Vagina (tissue), 2 donors: ENCODE data around the gene MAN1C1. TPM values are rescaled to one million over a fixed set of nuclear protein-coding genes. Genes with fewer than 3 reads are reported as not detected.

Source experiments
- DNase-seq, 2 donors: peaks; one replicate each; pipeline ENCODE4 v3.0.0-alpha.2; 2017; ENCODE audit errors: extremely low spot score in 2 of 2
- H3K27ac ChIP-seq: fragments of 200-600 bp; sonication (generic); one replicate; pipeline ENCODE4 v1.5.1; 2019
- H3K27me3 ChIP-seq: fragments of 200-600 bp; sonication (generic); one replicate; pipeline ENCODE4 v1.5.1; 2019
- H3K36me3 ChIP-seq, 2 donors: fragments of 200-600 bp; sonication (generic); one replicate each; pipeline ENCODE4 v1.5.1; 2017 to 2019
- H3K4me1 ChIP-seq: fragments of 200-600 bp; sonication (generic); one replicate; pipeline ENCODE4 v1.5.1; 2019
- H3K4me3 ChIP-seq, 2 donors: fragments of 200-600 bp; sonication (generic); 1 replicate in 1 of 2; 2 replicates in 1 of 2; pipeline ENCODE4 v1.5.1; 2016 to 2019
- H3K9me3 ChIP-seq: fragments of 200-600 bp; sonication (generic); one replicate; pipeline ENCODE4 v1.5.1; 2019
- POLR2A ChIP-seq, 2 donors: fragments of 450-650 bp; IDR thresholded peaks; one replicate each; pipeline ENCODE4 v1.6.1; 2017; ENCODE audit warnings: antibody characterized with exemption in 2 of 2, mild to moderate bottlenecking in 2 of 2, moderate library complexity in 2 of 2
- POLR2AphosphoS5 ChIP-seq, 2 donors: sonication (generic); formaldehyde crosslinking; IDR thresholded peaks; one replicate each; pipeline ENCODE4 v1.9.0; 2017; ENCODE audit warnings: antibody characterized with exemption in 2 of 2, mild to moderate bottlenecking in 2 of 2, low read depth in 1 of 2; ENCODE audit not compliant: insufficient read depth in 1 of 2
- intact Hi-C: fragments of 100-400 bp; cut with DNase I; formaldehyde crosslinking; loops from one replicate; pipeline ENCODE4 v1.15.1; 2023
- total RNA-seq: library from RNA; depleted of rRNA; stranded (reverse); fragments of >200 nt; gene quantifications from one replicate; pipeline ENCODE4 v1.2.3, GENCODE V29; 2016
- TF ChIP-seq, protein P1 (sequence below), 3 experiments: fragments of 450-650 bp in 2 of 3; fragments of 200-600 bp in 1 of 3; sonication (generic) in 1 of 3; IDR thresholded peaks; one replicate each; pipeline ENCODE4 v1.5.1; 2017 to 2019; ENCODE audit warnings: antibody characterized with exemption in 3 of 3, mild to moderate bottlenecking in 2 of 3, moderate library complexity in 2 of 3

MAN1C1 gene
- total RNA-seq, 1 donor from 2014 or later: 31.4 TPM

DNA sequence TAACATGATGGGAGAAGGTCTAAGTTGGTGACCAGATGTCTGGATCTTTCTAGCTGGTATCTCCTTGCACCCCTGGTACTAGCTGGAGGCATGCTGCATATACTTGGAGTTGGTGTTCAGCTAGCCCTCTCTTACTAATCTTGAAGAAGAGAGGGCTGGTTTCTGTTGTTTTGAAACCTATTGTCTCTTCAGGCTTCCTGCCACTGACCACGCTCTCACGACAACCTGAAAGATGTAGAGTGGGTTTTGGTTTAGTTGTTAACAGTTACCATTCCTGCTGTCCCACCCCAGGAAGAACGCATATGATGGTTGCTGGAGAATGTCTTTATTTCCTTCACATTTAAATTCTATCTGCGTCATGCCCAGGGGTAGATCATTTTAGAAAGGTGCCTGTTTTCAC, 3.6 kb downstream of the MAN1C1 start:
- intact Hi-C loops: no loop called here
- no peak for DNase-seq
- H3K27ac ChIP-seq: peak overlapping the region; percentile 82
- peak overlapping the region; percentile 31 to 77 for H3K4me3 ChIP-seq
- H3K4me1 ChIP-seq: peaks cover 61% of the 10 kb centered on the region
- no peaks in the 10 kb centered on the region for H3K27me3 ChIP-seq
- TF ChIP-seq, protein P1, sequence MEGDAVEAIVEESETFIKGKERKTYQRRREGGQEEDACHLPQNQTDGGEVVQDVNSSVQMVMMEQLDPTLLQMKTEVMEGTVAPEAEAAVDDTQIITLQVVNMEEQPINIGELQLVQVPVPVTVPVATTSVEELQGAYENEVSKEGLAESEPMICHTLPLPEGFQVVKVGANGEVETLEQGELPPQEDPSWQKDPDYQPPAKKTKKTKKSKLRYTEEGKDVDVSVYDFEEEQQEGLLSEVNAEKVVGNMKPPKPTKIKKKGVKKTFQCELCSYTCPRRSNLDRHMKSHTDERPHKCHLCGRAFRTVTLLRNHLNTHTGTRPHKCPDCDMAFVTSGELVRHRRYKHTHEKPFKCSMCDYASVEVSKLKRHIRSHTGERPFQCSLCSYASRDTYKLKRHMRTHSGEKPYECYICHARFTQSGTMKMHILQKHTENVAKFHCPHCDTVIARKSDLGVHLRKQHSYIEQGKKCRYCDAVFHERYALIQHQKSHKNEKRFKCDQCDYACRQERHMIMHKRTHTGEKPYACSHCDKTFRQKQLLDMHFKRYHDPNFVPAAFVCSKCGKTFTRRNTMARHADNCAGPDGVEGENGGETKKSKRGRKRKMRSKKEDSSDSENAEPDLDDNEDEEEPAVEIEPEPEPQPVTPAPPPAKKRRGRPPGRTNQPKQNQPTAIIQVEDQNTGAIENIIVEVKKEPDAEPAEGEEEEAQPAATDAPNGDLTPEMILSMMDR (IDR thresholded peaks at IDR 0.05): no peak
- TF ChIP-seq POLR2AphosphoS5 (IDR thresholded peaks at IDR 0.05; ENCODE audit: insufficient read depth in 1 of 2, low read depth in 1 of 2) (no peak), POLR2A (IDR thresholded peaks at IDR 0.05) (no peak)
- H3K9me3 ChIP-seq: no peaks in the 10 kb centered on the region
- no peaks in the 10 kb centered on the region for H3K36me3 ChIP-seq

DNA sequence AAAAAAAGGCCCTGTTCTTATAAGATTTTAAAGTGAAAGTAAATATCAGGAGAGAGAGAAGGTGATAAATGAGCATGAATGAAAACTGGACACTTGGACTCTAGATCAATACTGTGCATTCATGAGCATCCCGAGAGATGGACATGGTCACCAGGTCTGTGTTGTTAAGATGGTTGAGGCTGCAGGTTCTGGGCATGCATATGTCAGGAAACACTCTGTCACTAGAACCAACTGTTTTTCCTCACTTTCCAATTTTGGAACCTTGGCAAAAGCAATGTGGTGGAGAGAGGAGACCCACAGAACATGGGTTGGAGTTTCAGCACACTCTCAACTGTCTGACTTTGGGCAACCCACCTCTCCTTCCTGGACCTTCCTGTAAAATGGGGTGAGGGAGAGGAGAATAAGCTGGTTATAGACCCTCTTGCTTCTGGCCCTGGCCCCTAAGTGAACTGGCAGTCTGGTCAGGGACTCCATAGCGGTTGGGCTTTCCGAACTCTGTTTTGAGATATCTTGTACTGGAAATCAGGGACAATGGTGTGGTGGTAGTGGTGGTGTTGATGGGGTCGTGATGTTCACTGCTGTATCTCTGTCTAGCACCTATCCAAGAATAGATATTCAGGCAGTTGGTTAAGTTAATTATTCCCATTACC, 4.2 kb downstream of the MAN1C1 start:
- TF ChIP-seq POLR2A (IDR thresholded peaks at IDR 0.05) (no peak), POLR2AphosphoS5 (IDR thresholded peaks at IDR 0.05; ENCODE audit: insufficient read depth in 1 of 2, low read depth in 1 of 2) (no peak)
- TF ChIP-seq, protein P1 (IDR thresholded peaks at IDR 0.05): no peak
- Histone ChIP-seq H3K9me3 (no peaks in the 10 kb centered on the region), H3K27ac (peak overlapping the region; percentile 82), H3K27me3 (no peaks in the 10 kb centered on the region), H3K4me1 (peaks cover 55% of the 10 kb centered on the region), H3K4me3 (peak overlapping the region in 1 of 2 donors; percentile 77), H3K36me3 (no peaks in the 10 kb centered on the region)
- DNase-seq: no peak
- intact Hi-C loops: no loop called here

DNA sequence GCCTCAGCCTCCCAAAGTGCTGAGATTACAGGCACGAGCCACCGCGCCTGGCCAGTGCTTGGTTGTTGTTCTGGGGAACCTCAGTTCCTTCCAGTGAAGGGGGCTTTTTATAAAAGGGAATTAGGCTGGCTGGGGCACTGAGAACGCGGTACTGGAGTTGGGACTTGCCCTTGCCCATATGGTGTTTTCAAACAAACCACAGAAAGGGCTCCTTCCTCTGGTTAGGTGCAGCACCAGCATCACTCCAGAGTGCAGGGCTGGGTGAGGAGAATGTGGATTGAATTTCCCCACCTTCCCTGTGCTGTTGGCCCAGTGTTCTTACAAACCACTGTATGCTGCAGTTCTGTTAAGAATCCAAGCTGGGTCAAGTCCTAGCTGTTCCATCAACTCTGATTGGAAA, 5.3 kb downstream of the MAN1C1 start:
- no peaks in the 10 kb centered on the region for H3K27me3 ChIP-seq
- no peak for DNase-seq
- H3K9me3 ChIP-seq: no peaks in the 10 kb centered on the region
- no peak overlapping the region for H3K27ac ChIP-seq
- TF ChIP-seq POLR2A (IDR thresholded peaks at IDR 0.05) (no peak), POLR2AphosphoS5 (IDR thresholded peaks at IDR 0.05; ENCODE audit: insufficient read depth in 1 of 2, low read depth in 1 of 2) (no peak)
- TF ChIP-seq, protein P1 (IDR thresholded peaks at IDR 0.05): no peak
- intact Hi-C loops: no loop called here
- no peaks in the 10 kb centered on the region for H3K36me3 ChIP-seq
- H3K4me3 ChIP-seq: no peak overlapping the region
- peaks cover 51% of the 10 kb centered on the region for H3K4me1 ChIP-seq

DNA sequence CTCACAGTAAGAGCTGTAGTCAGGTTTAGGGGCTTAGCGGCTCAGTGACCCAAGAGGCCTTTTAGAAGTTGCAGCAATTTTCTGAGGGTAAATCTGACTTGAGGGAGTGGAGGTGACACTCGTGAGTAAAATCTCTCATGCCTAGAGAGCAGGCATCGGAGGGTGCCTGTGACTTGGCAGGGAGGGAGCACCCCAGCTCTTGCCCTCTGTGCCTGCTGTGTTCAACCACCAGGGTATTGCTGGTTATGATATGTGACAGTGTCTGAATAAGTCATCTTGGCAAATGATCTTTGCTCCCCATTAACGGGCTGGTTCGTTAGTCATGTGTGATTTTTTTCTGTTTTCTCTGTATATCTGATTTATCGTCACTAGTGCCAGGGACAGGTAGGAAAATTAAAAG, 5.9 kb downstream of the MAN1C1 start:
- peaks cover 50% of the 10 kb centered on the region for H3K4me1 ChIP-seq
- no peak for DNase-seq
- TF ChIP-seq POLR2AphosphoS5 (IDR thresholded peaks at IDR 0.05; ENCODE audit: insufficient read depth in 1 of 2, low read depth in 1 of 2) (no peak), POLR2A (IDR thresholded peaks at IDR 0.05) (no peak)
- TF ChIP-seq, protein P1 (IDR thresholded peaks at IDR 0.05): no peak
- H3K9me3 ChIP-seq: no peaks in the 10 kb centered on the region
- no peaks in the 10 kb centered on the region for H3K27me3 ChIP-seq
- no peak overlapping the region for H3K27ac ChIP-seq
- intact Hi-C loops: no loop called here
- H3K4me3 ChIP-seq: no peak overlapping the region
- no peaks in the 10 kb centered on the region for H3K36me3 ChIP-seq

DNA sequence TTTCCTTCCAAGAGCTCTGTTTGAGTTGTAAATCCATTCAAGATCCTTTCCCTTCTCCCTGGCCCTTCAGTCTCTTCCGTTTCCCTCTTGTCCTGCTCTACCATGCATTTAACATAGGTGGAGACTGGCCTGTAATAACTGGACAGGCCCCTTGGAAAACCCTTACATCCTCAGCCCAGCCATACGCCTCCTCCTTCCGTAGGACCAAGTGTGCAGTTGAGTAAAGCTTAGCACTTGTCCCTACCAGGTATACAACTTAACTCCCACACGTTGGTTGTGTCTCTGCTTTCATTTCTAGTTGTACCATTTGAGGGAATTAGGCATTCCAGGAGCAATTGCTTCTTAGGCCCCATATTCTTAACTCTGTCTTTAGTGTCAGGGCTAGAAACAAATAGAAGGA, 6.4 kb downstream of the MAN1C1 start:
- Histone ChIP-seq H3K27ac (no peak overlapping the region), H3K4me3 (no peak overlapping the region), H3K27me3 (no peaks in the 10 kb centered on the region), H3K9me3 (no peaks in the 10 kb centered on the region), H3K4me1 (peaks cover 45% of the 10 kb centered on the region), H3K36me3 (no peaks in the 10 kb centered on the region)
- intact Hi-C loops: no loop called here
- no peak for DNase-seq
- TF ChIP-seq, protein P1 (IDR thresholded peaks at IDR 0.05): no peak
- TF ChIP-seq POLR2A (IDR thresholded peaks at IDR 0.05): no peak
- TF ChIP-seq POLR2AphosphoS5 (IDR thresholded peaks at IDR 0.05; ENCODE audit: insufficient read depth in 1 of 2, low read depth in 1 of 2): no peak
